Measurements from ENCODE around the gene CLCN3.
"Not testable (repeated sequence)": the region's sequence is repeated elsewhere in the genome, so short reads cannot be mapped to it uniquely, and the experiment has no call there.

Gene CLCN3

GRCh38 chr4:169618286-169618685 lies 2.1 kb upstream of the CLCN3 start:
- no peak overlapping the region for H3K4me3 ChIP-seq (ENCODE audit: low read length)
- TF ChIP-seq, protein P1, sequence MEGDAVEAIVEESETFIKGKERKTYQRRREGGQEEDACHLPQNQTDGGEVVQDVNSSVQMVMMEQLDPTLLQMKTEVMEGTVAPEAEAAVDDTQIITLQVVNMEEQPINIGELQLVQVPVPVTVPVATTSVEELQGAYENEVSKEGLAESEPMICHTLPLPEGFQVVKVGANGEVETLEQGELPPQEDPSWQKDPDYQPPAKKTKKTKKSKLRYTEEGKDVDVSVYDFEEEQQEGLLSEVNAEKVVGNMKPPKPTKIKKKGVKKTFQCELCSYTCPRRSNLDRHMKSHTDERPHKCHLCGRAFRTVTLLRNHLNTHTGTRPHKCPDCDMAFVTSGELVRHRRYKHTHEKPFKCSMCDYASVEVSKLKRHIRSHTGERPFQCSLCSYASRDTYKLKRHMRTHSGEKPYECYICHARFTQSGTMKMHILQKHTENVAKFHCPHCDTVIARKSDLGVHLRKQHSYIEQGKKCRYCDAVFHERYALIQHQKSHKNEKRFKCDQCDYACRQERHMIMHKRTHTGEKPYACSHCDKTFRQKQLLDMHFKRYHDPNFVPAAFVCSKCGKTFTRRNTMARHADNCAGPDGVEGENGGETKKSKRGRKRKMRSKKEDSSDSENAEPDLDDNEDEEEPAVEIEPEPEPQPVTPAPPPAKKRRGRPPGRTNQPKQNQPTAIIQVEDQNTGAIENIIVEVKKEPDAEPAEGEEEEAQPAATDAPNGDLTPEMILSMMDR (conservative IDR thresholded peaks at IDR 0.05; ENCODE audit: low read length), result no peak
- peak; percentile 90 for DNase-seq (ENCODE audit: low read depth)

- TF ChIP-seq, protein P1 (conservative IDR thresholded peaks at IDR 0.05; ENCODE audit: low read length), result no peak
- H3K4me3 ChIP-seq (ENCODE audit: low read length), result no peak overlapping the region
- no peak for DNase-seq (ENCODE audit: low read depth)
Observed at GRCh38 chr4:169618986-169619385, 1.4 kb upstream of the CLCN3 start.

DNA sequence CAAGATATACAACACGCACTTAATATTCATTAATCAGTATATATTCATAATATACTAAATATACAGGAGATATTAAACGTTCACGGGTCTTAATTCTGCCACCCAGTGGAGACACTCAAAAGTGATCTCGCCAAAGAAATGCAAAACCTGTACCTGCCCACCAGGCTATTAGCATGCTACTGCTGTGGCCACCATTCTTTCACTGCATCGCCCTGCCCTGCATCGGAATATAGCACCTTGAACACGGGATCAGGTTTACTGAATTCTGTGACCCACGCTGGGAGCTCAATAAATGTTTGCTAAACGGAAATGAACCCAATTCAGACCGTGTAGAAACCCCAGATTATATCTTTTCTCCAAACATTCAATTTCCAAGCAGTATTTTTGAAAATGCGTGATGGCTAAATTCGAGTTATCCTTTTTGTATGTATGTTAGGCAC lies 840 bp upstream of the CLCN3 start:
- peak; percentile 37 for DNase-seq (ENCODE audit: low read depth)
- peak overlapping the region; percentile 91 for H3K4me3 ChIP-seq (ENCODE audit: low read length)
- TF ChIP-seq, protein P1 (conservative IDR thresholded peaks at IDR 0.05; ENCODE audit: low read length), result peak; percentile 70

- H3K4me3 ChIP-seq (ENCODE audit: low read length), result peak overlapping the region; percentile 91
- TF ChIP-seq, protein P1 (conservative IDR thresholded peaks at IDR 0.05; ENCODE audit: low read length), result no peak
- DNase-seq (ENCODE audit: low read depth), result no peak
Observed at GRCh38 chr4:169620880-169621248, 486 bp downstream of the CLCN3 start.

DNA sequence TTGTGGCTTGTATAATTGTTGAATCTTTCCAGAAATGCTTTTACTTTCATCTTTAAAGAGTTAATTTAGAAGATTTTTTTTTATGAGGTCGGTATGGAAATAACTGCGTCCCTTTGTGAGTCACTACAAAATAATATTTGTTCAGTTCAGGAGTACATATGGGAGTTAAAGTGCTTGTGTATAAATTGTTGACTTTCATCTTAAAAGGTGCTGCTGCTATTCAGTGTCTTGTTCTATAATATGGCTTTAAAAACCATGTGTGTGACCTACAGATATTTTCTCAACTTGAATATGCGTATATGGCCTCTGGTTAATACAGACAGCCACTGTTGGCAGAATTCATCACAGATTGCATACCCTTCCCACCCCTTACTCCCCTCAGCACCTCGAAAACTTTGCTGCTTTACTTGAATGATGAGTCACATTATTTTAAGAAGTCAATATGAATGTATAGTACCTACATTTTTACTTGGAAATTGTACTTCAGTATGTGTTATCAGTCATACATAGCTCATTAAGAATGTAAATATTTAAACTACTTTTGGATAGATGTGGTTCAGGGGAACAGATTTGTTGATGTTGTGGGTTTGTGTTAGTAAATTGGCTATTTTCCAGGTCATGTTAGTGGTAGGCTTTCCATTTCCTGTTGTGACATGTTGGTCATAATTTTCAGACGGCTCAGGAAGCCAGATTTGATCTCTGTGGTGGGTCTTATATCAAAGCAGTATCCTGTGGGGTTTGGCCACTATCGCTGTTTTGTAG lies 1.5 kb downstream of the CLCN3 start:
- H3K4me3 ChIP-seq (ENCODE audit: low read length), result peak overlapping the region; percentile 91
- TF ChIP-seq, protein P1 (conservative IDR thresholded peaks at IDR 0.05; ENCODE audit: low read length), result no peak
- peak; percentile 67 for DNase-seq (ENCODE audit: low read depth)

DNA sequence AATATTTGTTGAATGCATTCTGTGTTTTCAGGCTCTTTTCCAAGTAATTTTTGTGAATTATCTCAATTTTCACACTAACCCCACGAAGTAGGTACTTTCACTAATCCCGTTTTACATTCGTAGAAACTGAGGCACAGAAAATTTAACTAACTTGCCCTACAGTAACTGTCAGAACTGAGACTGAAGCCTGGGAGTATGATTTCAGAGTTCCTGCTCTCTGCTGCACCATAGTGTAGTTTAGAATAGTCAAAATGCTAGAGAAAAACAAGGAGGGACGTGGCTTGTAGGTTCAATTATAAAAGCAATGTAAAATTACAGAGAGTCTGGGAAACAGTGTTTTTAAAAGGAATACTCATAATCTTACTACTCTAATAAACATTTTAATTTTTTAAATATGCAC lies 2.2 kb downstream of the CLCN3 start:
- no peak overlapping the region for H3K4me3 ChIP-seq (ENCODE audit: low read length)
- DNase-seq (ENCODE audit: low read depth), result no peak
- TF ChIP-seq, protein P1 (conservative IDR thresholded peaks at IDR 0.05; ENCODE audit: low read length), result no peak

GRCh38 chr4:169624012-169624411 lies 3.6 kb downstream of the CLCN3 start:
- DNase-seq (ENCODE audit: low read depth); H3K4me3 ChIP-seq (ENCODE audit: low read length): not testable (repeated sequence)

Data from AG10803 (cell line).